ENCODE data around the gene BTC. TPM values are rescaled to one million over a fixed set of nuclear protein-coding genes. Genes with fewer than 3 reads are reported as not detected.
"Not testable (repeated sequence)": the region's sequence is repeated elsewhere in the genome, so short reads cannot be mapped to it uniquely, and the experiment has no call there.

Gene BTC
- total RNA-seq, 2 donors from 2014 or later: 3.4 to 6.1 TPM

- H3K4me3 ChIP-seq: no peak overlapping the region
- H3K27me3 ChIP-seq: no peaks in the 10 kb centered on the region
- H3K27ac ChIP-seq: no peak overlapping the region
- H3K9ac ChIP-seq (ENCODE audit: low read depth in 2 of 2, low read length in 2 of 2): no peak overlapping the region
- intact Hi-C loops (cut with DNase I): no loop called here
- peak; percentile 25 for DNase-seq
- no peaks in the 10 kb centered on the region for H3K9me3 ChIP-seq
- no peak for TF ChIP-seq CTCF (IDR thresholded peaks at IDR 0.05)
- no peaks in the 10 kb centered on the region for H3K36me3 ChIP-seq
- no peaks in the 10 kb centered on the region for H3K4me1 ChIP-seq
Measured at GRCh38 chr4:74733756-74734155, 60.6 kb downstream of the BTC start.

GRCh38 chr4:74724979-74725378 is 69.3 kb downstream of the BTC start:
- H3K9ac ChIP-seq (ENCODE audit: low read depth in 2 of 2, low read length in 2 of 2): no peak overlapping the region

GRCh38 chr4:74716436-74716765 is 77.9 kb downstream of the BTC start:
- H3K27ac ChIP-seq: no peak overlapping the region
- H3K4me1 ChIP-seq: no peaks in the 10 kb centered on the region
- no peaks in the 10 kb centered on the region for H3K36me3 ChIP-seq
- H3K9ac ChIP-seq (ENCODE audit: low read depth in 2 of 2, low read length in 2 of 2): no peak overlapping the region
- intact Hi-C loops (cut with DNase I): no loop called here
- no peak for DNase-seq
- H3K27me3 ChIP-seq: no peaks in the 10 kb centered on the region
- H3K4me3 ChIP-seq: no peak overlapping the region
- TF ChIP-seq CTCF (IDR thresholded peaks at IDR 0.05): no peak
- H3K9me3 ChIP-seq: no peaks in the 10 kb centered on the region

More at GRCh38 chr4:74724979-74725378, 69.3 kb downstream of the BTC start:
- Histone ChIP-seq H3K27ac (no peak overlapping the region), H3K27me3 (no peaks in the 10 kb centered on the region), H3K36me3 (no peaks in the 10 kb centered on the region), H3K4me1 (no peaks in the 10 kb centered on the region), H3K9me3 (no peaks in the 10 kb centered on the region), H3K4me3 (no peak overlapping the region)
- no peak for TF ChIP-seq CTCF (IDR thresholded peaks at IDR 0.05)
- no peak for DNase-seq
- intact Hi-C loops (cut with DNase I): no loop called here

- no peak for DNase-seq
- no peak for TF ChIP-seq CTCF (IDR thresholded peaks at IDR 0.05)
- intact Hi-C loops (cut with DNase I): no loop called here
- Histone ChIP-seq H3K27ac (no peak overlapping the region), H3K4me1 (no peaks in the 10 kb centered on the region), H3K27me3 (no peaks in the 10 kb centered on the region), H3K9me3 (no peaks in the 10 kb centered on the region), H3K9ac (ENCODE audit: low read depth in 2 of 2, low read length in 2 of 2) (no peak overlapping the region), H3K4me3 (no peak overlapping the region), H3K36me3 (no peaks in the 10 kb centered on the region)
Measured at GRCh38 chr4:74715706-74716435, 78.5 kb downstream of the BTC start.

GRCh38 chr4:74714611-74715130 is 79.7 kb downstream of the BTC start:
- no peak overlapping the region for H3K4me3 ChIP-seq
- H3K9ac ChIP-seq (ENCODE audit: low read depth in 2 of 2, low read length in 2 of 2): no peak overlapping the region
- no peak for TF ChIP-seq CTCF (IDR thresholded peaks at IDR 0.05)
- no peaks in the 10 kb centered on the region for H3K36me3 ChIP-seq
- no peaks in the 10 kb centered on the region for H3K9me3 ChIP-seq
- H3K4me1 ChIP-seq: no peaks in the 10 kb centered on the region
- no peak overlapping the region for H3K27ac ChIP-seq
- no peak for DNase-seq
- no peaks in the 10 kb centered on the region for H3K27me3 ChIP-seq
- intact Hi-C loops (cut with DNase I): no loop called here

- H3K9me3 ChIP-seq; H3K36me3 ChIP-seq; H3K27me3 ChIP-seq; intact Hi-C loops (cut with DNase I); H3K27ac ChIP-seq; H3K4me3 ChIP-seq; DNase-seq; H3K9ac ChIP-seq (ENCODE audit: low read depth in 2 of 2, low read length in 2 of 2); H3K4me1 ChIP-seq: not testable (repeated sequence)
Measured at GRCh38 chr4:74708135-74708534, 86.2 kb downstream of the BTC start.

Data from colonic mucosa (tissue), 4 donors.